PFSK-1 (cell line): ENCODE measurements around the gene SCCPDH.

Source experiments
- FOXP2 ChIP-seq: optimal IDR thresholded peaks from 2 replicates; pipeline ENCODE3; 2011; ENCODE audit warnings: borderline replicate concordance, control low read depth, inconsistent platforms; ENCODE audit not compliant: insufficient read depth; ENCODE audit errors: extremely low read length, extremely low read depth
- POLR2AphosphoS5 ChIP-seq: IDR thresholded peaks from 2 replicates; pipeline ENCODE4 v1.6.1; 2012; ENCODE audit warnings: low read depth, mild to moderate bottlenecking, control low read depth, low read length, moderate library complexity
- REST ChIP-seq, 2 experiments: IDR thresholded peaks; 2 replicates each; pipeline versions ENCODE4 v1.6.1 to v1.8.0; 2011 to 2012; ENCODE audit warnings: low read depth in 2 of 2, low read length in 2 of 2, control low read depth in 1 of 2, inconsistent platforms in 1 of 2, mild to moderate bottlenecking in 1 of 2, moderate library complexity in 1 of 2; ENCODE audit not compliant: insufficient read depth in 1 of 2
- SIN3A ChIP-seq: IDR thresholded peaks from 2 replicates; pipeline ENCODE4 v1.6.1; 2012; ENCODE audit warnings: mild to moderate bottlenecking, low read length, moderate library complexity, borderline replicate concordance; ENCODE audit not compliant: insufficient read depth
- TAF1 ChIP-seq: IDR thresholded peaks from 2 replicates; pipeline ENCODE4 v1.6.1; 2012; ENCODE audit warnings: low read length, control low read depth, borderline replicate concordance; ENCODE audit not compliant: insufficient read depth

- no peak for TF ChIP-seq POLR2AphosphoS5
- no peak for TF ChIP-seq REST (IDR thresholded peaks at IDR 0.05; ENCODE audit: insufficient read depth in 1 of 2, low read depth in 2 of 2, low read length in 2 of 2)
- TF ChIP-seq SIN3A = no peak
- no peak for TF ChIP-seq TAF1
- TF ChIP-seq FOXP2 = no peak
Observed at GRCh38 chr1:246760422-246761347, 36.5 kb downstream of the SCCPDH start.
